GM15510 (cell line): ENCODE results near the gene CCDC149.

ENCODE experiments used
- POLR2A ChIP-seq: IDR thresholded peaks from 3 replicates; pipeline ENCODE4 v1.6.1; 2011; ENCODE audit warnings: borderline replicate concordance; ENCODE audit not compliant: insufficient read length; ENCODE audit errors: extremely low read depth

The CCDC149 gene

GRCh38 chr4:24775032-24775605 lies 137.7 kb downstream of the CCDC149 start:
- no peak for TF ChIP-seq POLR2A

DNA sequence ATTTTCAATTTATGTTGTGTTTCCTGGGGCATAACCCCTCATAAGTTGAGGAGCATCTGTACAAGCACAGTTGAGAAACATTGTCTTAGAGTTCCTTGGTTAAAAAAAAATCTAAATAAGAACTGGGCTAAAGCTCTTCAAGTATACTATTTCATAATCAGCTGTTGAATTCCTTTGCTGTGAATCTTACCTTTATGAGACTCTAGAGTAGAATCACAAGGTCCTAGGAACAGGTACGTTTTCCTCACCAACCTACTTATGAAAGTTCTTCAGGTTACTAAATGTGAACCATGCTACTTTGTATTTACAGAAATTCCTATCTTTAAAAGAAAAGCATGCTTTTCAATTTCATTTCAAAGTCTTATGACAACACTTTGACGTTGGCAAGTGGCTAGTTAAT lies 138.4 kb downstream of the CCDC149 start:
- no peak for TF ChIP-seq POLR2A

DNA sequence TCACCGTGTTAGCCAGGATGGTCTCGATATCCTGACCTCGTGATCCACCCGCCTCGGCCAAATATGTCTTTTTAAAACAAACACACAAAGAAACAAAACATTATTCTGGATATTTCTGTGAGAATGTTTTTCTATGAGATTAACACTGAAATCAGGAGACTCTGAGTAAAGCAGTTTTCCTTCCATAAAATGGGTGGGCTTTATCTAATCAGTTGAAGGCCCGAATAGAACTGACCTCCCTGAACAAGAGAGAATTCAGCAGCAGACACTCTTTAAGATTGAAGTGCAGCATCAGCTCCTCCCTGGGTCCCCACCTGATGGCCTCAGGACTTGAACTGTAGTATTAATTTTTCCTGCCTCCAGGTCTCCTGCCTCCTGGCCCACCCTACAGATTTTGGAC lies 139.9 kb downstream of the CCDC149 start:
- TF ChIP-seq POLR2A, result no peak

DNA sequence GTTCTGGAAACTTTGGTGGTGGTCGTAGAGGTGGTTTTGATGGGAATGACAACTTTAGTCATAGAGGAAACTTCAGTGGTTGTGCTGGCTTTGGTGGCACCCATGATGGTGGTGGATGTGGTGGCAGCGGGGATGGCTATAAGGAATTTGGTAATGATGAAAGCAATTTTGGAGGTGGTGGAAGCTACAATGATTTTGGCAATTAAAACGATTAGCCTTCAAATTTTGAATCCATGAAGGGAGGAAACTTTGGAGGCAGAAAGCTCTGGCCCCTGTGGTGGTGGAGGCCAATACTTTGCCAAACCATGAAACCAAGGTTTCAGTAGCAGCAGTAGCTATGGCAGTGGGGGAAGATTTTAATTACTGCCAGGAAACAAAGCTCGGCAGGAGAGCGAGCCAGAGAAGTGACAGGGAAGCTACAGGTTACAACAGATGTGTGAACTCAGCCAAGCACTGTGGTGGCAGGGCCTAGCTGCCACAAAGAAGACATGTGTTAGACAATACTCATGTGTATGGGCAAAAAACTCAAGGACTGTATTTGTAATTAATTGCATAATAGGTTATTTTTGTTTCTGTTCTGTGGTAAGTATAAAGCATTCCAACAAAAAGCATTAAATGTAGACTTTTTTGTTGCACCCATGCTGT lies 140.7 kb downstream of the CCDC149 start:
- no peak for TF ChIP-seq POLR2A

- TF ChIP-seq POLR2A, result no peak
Measured at GRCh38 chr4:24771241-24771640, 141.6 kb downstream of the CCDC149 start.

DNA sequence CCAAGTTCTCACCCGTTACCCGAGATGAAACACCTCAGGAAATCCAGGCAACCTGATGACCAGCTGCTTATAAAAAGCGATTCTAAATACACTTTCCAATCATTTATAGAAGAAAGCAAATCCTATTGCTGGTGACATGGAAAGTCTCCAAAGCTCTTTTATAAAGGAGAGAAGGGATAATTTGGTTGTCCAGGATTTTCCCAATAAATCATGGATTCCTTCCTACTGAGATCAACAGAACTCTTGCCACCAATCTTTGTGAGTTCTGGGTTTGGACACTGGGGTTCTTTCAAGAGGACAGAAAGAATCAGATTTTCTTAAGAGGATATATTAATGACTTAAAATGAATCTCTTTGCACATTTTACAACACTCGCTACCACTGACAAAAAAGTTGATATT lies 142.2 kb downstream of the CCDC149 start:
- no peak for TF ChIP-seq POLR2A

- no peak for TF ChIP-seq POLR2A
Measured at GRCh38 chr4:24770032-24770584, 142.7 kb downstream of the CCDC149 start.

DNA sequence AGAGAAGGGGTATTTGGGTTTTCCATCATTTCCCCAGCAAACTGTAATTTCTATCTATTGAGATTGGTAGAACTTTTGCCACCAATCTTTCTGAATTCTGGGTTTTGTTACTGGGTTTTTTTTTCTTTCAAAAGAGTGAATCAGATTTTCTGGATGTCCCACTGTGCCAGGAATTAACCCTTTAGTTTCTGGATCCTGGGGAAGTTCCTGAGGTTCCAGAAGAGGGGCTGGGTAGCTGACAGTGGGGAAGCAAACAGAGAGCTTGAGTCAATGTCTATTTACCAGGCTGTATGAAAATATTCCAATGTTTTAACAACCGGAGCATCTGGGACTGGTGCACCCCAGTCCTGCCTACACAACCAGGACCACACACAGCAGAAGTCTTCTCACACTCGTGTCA lies 143.3 kb downstream of the CCDC149 start:
- no peak for TF ChIP-seq POLR2A

- no peak for TF ChIP-seq POLR2A
Measured at GRCh38 chr4:24768604-24769003, 144.2 kb downstream of the CCDC149 start.

DNA sequence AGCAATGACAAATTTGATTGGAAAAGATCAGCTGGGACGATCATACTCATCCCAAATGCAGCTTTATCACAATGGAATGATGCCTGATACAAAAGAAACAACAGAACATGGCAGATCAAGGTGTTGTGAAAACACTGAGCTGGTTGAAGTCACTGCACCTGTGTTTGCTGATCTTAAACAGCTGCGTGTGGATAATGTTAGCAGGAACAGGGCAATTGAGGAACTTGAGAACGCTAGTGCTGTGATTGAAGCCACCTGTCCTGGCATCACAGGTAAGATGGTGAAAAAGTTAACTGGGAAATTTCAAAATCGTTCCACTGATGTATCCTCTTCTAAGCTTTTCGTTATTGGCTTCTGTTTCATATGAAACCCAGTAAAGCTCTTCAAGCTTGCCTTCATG lies 144.8 kb downstream of the CCDC149 start:
- no peak for TF ChIP-seq POLR2A

DNA sequence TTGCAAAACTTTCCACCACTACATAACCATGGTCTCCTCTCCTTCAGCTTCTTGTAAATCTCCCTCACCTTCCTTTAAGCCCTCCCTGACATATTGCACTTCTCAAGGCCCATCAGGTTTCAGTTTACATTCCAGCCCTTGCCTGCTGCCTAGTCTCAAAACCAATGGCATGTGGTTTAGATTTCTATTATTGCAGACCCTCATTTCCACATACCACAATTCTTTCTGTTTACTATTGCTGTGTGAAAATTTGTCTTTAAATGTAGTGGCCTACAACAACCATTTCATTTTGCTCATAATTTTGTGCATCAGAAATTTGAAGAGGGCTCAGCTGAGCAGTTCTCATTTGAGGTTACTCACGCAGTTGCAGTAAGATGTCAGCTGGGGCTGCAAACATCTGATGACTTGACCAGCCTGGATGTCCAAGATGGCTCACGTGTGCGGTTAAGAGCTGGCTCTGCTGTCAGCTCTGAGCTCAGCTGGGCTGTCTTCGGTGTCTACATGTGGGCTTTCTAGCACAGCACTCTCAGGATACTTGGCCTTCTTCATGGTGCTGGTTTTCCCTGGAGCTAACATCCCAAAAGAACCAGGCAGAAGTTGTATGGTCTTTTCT lies 147.4 kb downstream of the CCDC149 start:
- TF ChIP-seq POLR2A, result no peak

- no peak for TF ChIP-seq POLR2A
Measured at GRCh38 chr4:24764345-24764744, 148.5 kb downstream of the CCDC149 start.

DNA sequence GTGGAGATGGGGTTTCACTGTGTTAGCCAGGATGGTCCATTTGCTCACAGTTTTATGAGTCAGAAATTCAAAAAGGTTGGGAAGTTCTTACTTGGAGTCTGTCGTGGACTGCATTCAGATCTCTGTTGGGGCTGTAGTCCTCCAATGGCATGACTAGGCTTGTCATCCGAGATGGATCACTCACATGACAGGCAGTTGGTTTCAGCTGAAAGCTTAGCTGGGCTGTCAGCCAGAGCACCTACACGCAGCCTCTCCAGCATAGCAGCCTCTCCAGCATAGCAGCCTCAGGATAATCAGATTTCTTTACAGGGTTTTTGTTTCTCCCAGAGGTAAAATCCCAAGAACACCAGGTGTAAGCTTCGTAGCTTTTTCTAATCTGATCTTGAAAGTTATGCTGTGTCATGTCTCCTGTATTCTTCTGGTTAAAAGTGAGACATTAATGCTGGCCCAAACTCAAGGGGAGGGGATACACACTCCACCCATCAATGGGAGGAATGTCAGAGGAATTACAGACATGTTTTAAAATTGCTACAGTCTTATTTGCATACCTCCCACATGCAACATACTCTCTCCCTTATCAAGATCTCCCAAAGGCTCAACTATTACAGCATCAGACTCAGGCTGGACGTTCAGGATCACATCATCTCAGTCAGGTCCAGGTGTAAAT lies 149.1 kb downstream of the CCDC149 start:
- no peak for TF ChIP-seq POLR2A
